ENCODE data around the gene TEN1.

- TF ChIP-seq POLR2AphosphoS5 (IDR thresholded peaks at IDR 0.05) (no peak), CTCF (IDR thresholded peaks at IDR 0.05 in 8 of 11, conservative IDR thresholded peaks at IDR 0.05 in 3 of 11) (no peak), POLR2A (IDR thresholded peaks at IDR 0.05) (no peak)
Observed at GRCh38 chr17:76038050-76038449, 59.0 kb downstream of the TEN1 start.
